SKM-1 (cell line): ENCODE measurements around the gene ACP6.
A peak's percentile ranks its signal among the peaks of the same experiment; 100 is the strongest.

Source experiments
- DNase-seq: peaks from one replicate; lab custom pipeline; 2025; ENCODE audit not compliant: unreplicated experiment; lab: John Stamatoyannopoulos, UW

ACP6 gene

GRCh38 chr1:147652306-147652705 is 18.0 kb downstream of the ACP6 start:
- no peak for DNase-seq

- DNase-seq, result no peak
Observed at GRCh38 chr1:147651466-147651865, 18.9 kb downstream of the ACP6 start.

- peak; percentile 61 for DNase-seq
Observed at GRCh38 chr1:147648933-147649332, 21.4 kb downstream of the ACP6 start.

GRCh38 chr1:147647796-147648633 is 22.3 kb downstream of the ACP6 start:
- peak; percentile 50 for DNase-seq

- no peak for DNase-seq
Observed at GRCh38 chr1:147643974-147644373, 26.4 kb downstream of the ACP6 start.

GRCh38 chr1:147641695-147642592 is 28.4 kb downstream of the ACP6 start:
- peak; percentile 61 for DNase-seq

- no peak for DNase-seq
Observed at GRCh38 chr1:147641291-147641690, 29.0 kb downstream of the ACP6 start.

- DNase-seq, result peak; percentile 56
Observed at GRCh38 chr1:147640553-147641165, 29.7 kb downstream of the ACP6 start.

- no peak for DNase-seq
Observed at GRCh38 chr1:147636314-147636713, 34.0 kb downstream of the ACP6 start.

- peak; percentile 93 for DNase-seq
Observed at GRCh38 chr1:147635342-147635741, 35.0 kb downstream of the ACP6 start.

GRCh38 chr1:147634645-147635044 is 35.7 kb downstream of the ACP6 start:
- DNase-seq, result no peak

- DNase-seq, result no peak
Observed at GRCh38 chr1:147633759-147634158, 36.6 kb downstream of the ACP6 start.

- DNase-seq, result no peak
Observed at GRCh38 chr1:147631839-147632238, 38.5 kb downstream of the ACP6 start.

- no peak for DNase-seq
Observed at GRCh38 chr1:147630447-147630846, 39.9 kb downstream of the ACP6 start.

GRCh38 chr1:147630022-147630421 is 40.3 kb downstream of the ACP6 start:
- no peak for DNase-seq

- DNase-seq, result no peak
Observed at GRCh38 chr1:147628441-147628840, 41.9 kb downstream of the ACP6 start.

- peak; percentile 26 for DNase-seq
Observed at GRCh38 chr1:147627435-147628110, 42.8 kb downstream of the ACP6 start.

- DNase-seq, result no peak
Observed at GRCh38 chr1:147626739-147627138, 43.6 kb downstream of the ACP6 start.

GRCh38 chr1:147626291-147626690 is 44.0 kb downstream of the ACP6 start:
- DNase-seq, result no peak

GRCh38 chr1:147625362-147625995 is 44.8 kb downstream of the ACP6 start:
- DNase-seq, result no peak
